Renal pelvis (tissue), 4 donors: ENCODE results near the gene SLC1A5. TPM values are rescaled to one million over a fixed set of nuclear protein-coding genes. Genes with fewer than 3 reads are reported as not detected.
A peak's percentile ranks its signal among the peaks of the same experiment; 100 is the strongest.

Source experiments
- DNase-seq: peaks from one replicate; pipeline ENCODE4 v3.0.0-alpha.2; 2013
- polyA plus RNA-seq, 3 donors: library from polyadenylated mRNA; unstranded; fragments of 120-200 nt; gene quantifications; one replicate each; pipeline ENCODE4 v1.2.1, GENCODE V29; 2013; ENCODE audit not compliant: insufficient read length in 3 of 3

Gene SLC1A5
- polyA plus RNA-seq, 3 donors = 45.9 to 54.0 (median 50.2) TPM

GRCh38 chr19:46728693-46729339, 59.6 kb downstream of the SLC1A5 start:
- peak; percentile 38 for DNase-seq

- no peak for DNase-seq
Measured at GRCh38 chr19:46728208-46728607, 60.2 kb downstream of the SLC1A5 start.

- no peak for DNase-seq
Measured at GRCh38 chr19:46727757-46728156, 60.6 kb downstream of the SLC1A5 start.

DNA sequence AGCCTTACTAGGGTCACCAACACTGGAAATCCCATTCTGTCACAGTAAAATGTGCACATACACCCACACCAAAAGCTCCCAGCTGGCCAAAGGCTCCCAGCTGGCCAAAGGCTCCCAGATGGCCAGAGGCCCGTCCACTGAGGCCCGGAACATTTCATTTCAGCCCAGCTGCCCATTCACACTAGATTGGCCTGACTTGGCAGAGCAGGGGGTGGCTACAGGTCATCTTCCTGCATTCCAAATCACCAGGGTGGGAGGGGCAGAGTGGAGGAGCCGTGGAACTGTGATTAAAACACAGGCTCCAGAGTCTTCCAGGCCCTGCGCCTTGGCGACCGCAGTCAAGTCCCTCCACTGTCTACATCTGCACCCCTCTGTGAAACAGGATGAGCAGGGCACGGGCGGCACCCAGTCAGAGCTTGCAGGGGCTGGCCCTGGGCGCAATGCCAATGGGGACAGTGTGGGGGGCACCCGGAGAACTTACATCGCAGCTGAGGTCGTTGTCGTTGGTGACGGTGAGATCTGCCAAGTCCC, 61.4 kb downstream of the SLC1A5 start:
- peak; percentile 21 for DNase-seq

DNA sequence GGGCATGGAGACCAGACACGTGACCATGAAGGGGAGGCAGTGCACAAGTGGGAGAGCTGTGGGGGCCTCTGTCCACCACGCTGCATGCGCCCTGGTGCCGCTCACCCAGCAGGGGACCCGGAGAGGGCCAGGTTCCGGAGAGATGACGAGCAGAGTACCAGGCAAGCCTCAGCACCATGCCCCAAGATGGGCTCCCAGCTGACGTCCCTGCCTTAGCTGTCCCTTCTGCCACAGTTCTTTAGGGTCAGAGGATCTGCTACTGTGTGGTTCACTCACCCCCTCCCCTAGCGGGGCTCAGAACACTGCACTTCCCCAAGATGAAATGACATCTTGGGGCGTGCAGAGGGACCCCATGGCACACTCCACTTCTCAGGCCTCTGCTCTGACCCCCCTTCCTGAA, 61.8 kb downstream of the SLC1A5 start:
- DNase-seq = no peak

- DNase-seq = no peak
Measured at GRCh38 chr19:46725859-46726393, 62.5 kb downstream of the SLC1A5 start.

- no peak for DNase-seq
Measured at GRCh38 chr19:46725036-46725820, 63.2 kb downstream of the SLC1A5 start.

Other genes with a start within 250 kb of the SLC1A5 start
- gene CALM3, start 187.3 kb downstream of the SLC1A5 start, polyA plus RNA-seq = 100 to 1,000 TPM; 397 to 507 (median 417) TPM
- 1 to 10 TPM; 2.5 to 3.1 (median 2.6) TPM for gene PTGIR, start 163.5 kb downstream of the SLC1A5 start, polyA plus RNA-seq
- gene GNG8, start 152.4 kb downstream of the SLC1A5 start, polyA plus RNA-seq = 1 to 10 TPM; 4.4 to 7.3 (median 6.0) TPM
- 10 to 100 TPM; 21.3 to 28.5 (median 23.0) TPM for gene DACT3, start 127.4 kb downstream of the SLC1A5 start, polyA plus RNA-seq
- 10 to 100 TPM; 41.3 to 49.1 (median 42.7) TPM for gene PRKD2, start 71.5 kb downstream of the SLC1A5 start, polyA plus RNA-seq
- gene FKRP, start 42.5 kb downstream of the SLC1A5 start, polyA plus RNA-seq = 10 to 100 TPM; 21.2 to 29.7 (median 26.4) TPM
- 100 to 1,000 TPM in 1 of 3 donors, 10 to 100 TPM in 2; 92.2 to 105 (median 92.8) TPM for gene STRN4, start 42.1 kb downstream of the SLC1A5 start, polyA plus RNA-seq
- 100 to 1,000 TPM in 1 of 3 donors, 10 to 100 TPM in 2; 92.3 to 114 (median 96.9) TPM for gene AP2S1, start 62.3 kb upstream of the SLC1A5 start, polyA plus RNA-seq
- gene ARHGAP35, start 72.4 kb upstream of the SLC1A5 start, polyA plus RNA-seq = 10 to 100 TPM; 49.7 to 56.1 (median 52.2) TPM
- gene NPAS1, start 231.2 kb upstream of the SLC1A5 start, polyA plus RNA-seq = 1 to 10 TPM; 2.3 to 3.3 (median 2.6) TPM